ENCODE data around the gene VAT1L.

VAT1L gene

DNA sequence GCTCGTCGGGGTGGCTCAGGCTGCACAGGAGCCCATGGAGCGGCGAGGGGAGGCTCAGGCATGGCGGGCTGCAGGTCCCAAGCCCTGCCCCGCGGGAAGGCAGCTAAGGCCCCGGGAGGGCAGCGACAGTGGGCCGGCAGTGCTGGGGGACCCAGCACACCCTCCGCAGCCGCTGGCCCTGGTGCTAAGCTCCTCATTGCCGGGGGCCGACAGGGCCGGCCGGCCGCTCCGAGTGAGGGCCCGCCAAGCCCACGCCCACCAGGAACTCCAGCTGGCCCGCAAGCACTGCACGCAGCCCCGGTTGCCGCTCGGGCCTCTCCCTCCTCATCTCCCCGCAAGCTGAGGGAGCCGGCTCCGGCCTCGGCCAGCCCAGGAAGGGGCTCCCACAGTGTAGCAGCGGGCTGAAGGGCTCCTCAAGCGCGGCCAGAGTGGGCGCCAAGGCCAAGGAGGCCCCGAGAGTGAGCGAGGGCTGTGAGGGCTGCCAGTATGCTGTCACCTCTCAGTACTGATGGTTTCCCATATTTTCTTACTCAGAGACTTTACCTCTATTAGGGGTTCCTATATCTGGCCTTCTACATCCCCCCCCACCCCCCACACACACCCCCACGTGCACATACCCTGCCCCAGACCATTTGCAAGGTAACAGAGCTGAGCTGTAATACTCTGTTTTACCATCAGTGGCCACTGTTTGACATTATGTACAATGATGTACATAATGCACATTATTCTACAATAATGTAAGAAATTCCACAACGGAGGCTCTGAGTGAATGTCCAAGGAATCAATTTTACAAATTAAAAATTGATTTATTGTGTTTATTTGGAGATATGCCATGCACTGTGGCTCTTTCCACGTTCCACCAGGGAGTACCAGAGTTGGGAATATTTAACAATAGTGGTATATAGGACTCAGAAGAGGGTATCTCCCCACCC lies 3.7 kb upstream of the VAT1L start:
- DNase-seq: no peak

DNA sequence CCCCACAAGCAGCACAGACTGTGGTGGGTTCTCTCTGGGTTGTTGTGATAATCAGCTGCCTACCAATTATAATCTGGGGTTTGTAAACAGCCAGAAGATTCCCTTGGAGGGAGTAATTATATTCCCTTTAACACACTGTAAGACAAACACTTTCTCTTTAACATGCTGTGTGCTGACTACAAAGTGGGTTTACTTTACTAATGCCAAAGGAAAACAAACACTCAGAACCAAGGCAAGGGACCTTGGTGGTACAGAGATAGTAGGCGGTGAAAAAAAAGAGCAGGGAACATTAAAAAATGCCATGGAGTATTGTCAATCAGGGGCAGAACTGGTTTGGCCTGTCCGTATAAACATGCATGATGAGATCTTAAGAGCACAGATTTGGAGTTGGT lies 3.0 kb upstream of the VAT1L start:
- DNase-seq: no peak

DNA sequence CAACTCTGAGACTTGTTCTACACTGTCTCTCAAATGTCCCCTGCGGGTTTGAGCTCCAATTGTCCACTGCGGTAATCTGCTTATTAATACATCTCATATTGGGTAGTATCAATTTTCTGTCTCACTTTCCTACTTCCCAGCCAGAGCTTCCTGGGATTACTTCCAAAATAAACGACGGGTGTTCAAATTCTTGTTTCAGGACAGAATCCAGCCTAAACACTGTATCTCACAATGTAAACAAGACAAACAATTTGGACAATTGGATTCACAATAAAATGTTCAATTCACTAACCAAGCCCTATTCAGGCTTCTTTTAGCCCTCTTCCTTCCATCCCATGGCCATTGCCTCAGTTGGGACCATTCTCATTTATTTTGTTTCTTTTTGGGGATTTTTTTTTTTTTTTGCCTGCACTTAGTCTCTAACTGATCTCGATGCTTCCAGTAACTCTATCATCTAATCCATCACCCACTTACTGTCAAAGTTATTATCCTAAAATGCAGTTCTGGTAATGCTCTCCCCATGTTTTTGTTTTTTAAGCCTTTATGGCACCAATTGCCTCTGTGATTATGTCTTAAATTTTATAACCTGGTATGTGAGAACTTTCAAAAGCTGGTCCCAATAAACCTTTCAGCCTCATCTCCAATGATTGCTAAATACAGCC lies 2.0 kb upstream of the VAT1L start:
- no peak for DNase-seq

DNA sequence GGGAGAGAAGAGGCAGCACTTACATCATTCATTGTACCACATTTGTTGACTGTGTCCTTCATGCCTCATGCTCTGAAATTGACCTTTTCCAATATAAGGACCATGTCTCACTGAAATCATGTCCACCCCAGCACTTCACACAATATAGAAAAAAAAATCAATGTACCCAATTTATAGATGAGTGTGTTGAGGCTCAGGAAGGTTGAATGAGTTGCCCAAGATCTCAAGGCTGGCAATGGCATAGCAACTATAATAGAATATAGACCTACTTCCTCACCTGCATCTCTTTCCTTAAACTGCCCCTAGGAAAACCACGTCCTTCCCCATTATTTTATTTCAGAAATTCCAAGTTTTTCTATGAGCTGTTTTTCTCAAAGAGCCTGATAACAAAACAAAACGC lies 912 bp upstream of the VAT1L start:
- DNase-seq: no peak

DNA sequence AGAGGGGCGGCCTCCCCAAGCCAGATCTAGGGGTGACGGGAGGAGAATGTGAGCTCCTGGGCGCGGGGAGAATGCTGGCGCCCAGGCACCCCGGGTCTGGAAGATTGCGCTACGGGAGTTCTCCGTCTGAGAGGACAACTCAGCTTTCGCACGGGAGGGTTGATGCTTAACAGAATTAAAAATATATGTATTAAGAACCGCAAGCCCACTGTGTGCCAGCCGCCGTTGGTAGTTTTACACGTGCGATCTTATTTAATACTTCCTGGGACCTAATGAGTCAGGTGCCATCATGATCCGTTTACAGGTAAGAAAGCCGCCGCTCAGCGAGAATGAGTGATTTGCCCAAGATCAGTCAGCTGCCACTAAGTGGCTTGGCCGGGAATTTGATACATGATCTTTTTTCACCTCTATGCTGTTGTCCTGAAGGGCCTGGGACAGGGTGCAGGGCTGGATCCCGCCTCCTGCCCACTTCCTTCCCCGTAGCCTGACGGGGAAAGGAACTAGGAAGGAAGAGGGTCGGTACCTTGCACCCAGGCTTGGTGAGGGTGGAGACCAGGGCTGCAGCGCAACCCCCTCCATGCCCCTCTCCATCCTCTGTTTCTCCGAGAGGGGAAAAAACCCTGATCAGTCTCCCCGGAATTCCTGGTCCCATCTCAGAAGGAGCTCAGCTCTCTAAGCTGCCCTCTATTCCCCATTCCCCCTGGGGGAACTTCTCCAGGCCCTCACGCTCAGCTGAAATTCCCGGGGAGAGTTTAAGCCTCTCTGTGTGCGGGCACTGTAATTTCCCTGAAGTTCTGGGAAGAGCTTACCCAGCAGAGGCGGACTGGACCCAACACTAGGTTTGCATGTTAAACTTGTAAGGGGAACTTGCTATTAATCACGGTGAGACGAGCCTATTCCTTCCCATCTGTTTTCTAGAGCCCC lies 983 bp downstream of the VAT1L start:
- DNase-seq: no peak

DNA sequence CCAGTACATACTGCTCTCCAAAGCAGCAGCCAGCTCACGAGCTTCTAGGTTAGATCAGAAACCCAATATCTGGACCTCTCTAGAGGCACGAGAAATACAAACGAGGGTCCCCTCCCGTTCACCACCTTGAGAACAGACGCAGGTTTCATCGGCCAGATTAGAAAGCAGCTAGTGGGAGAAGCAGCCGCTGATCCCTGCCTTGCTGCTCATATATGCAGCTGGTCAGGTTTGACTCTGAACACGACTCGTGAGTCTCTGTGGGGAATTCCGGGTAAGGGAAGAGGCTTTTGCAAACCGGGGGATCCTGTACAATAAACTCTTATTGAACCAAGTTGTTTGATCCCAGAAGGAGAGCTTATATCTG lies 1.6 kb downstream of the VAT1L start:
- DNase-seq: no peak

DNA sequence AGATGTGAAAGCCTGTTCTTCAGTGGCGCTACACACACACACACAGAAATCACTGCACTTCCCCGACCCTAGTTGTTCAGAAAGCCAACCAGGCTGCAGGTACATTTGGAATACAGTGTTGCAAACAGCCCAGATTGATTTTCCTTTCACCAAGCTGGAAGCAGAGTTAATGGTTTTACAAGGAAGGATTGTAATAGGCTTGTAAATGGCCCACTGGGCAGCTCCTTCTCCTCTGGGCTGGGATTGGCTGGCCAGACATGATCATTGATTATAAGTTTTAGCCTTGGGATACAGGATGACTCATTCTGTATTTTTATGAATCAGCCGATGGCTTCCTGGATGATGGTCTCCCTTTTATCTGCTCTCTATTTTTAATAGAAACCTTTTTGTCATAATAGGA lies 2.5 kb downstream of the VAT1L start:
- no peak for DNase-seq

DNA sequence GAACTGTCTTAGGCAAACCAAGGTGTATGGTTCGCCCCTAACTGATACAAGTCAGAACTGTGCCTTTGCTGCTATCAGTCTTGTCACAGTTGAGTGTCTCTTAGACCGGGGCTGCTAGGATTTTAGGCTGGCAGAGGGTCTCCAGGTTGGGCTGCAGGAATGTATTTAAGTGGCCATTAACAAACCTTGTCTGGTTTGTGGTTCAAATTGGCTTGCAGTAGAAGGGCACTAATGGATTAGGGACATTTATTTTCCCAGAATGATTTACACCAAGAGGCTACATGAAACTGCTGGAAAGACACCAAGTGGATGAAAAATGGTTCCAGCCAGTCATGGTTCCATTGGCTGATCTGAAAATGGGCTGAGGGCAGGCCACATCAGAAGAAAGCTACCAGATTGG lies 5.1 kb downstream of the VAT1L start:
- no peak for DNase-seq

DNA sequence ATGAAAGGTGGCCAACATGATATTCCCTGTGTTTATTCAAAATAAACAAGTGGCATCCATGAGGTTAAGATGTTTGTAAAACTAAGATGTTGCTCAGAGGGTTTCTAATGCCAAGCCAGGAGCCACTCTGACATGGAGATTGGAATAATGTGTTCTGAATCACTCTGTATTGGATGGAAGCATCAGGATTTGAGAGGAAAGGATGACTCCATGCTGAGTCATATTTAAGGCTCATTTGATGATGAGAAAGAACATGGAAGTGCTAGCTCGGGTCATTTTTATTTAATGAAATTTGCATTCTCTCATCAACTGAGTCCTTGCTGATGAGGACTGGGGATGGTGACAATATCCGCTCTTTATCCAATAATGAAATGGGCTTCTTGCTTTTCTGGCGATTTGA lies 6.2 kb downstream of the VAT1L start:
- no peak for DNase-seq

DNA sequence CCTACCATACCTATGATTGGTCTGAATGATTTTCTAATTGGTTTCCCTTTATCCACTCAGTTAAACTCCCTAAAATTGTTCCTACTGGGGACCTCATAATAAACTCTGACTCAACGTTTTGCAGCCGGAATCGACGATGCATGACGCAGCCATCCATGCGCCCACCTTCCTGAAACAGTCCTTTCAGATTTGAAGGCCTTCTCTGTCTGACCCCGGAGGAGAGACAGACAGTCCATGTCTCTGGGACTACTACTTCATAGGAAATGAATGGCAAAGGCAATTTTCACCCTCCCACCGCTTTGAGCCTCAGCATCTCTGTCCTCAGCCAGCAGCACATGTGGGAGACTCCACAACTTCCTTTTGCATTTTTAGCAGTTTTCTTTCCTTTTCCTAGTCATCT lies 13.5 kb downstream of the VAT1L start:
- no peak for DNase-seq

DNA sequence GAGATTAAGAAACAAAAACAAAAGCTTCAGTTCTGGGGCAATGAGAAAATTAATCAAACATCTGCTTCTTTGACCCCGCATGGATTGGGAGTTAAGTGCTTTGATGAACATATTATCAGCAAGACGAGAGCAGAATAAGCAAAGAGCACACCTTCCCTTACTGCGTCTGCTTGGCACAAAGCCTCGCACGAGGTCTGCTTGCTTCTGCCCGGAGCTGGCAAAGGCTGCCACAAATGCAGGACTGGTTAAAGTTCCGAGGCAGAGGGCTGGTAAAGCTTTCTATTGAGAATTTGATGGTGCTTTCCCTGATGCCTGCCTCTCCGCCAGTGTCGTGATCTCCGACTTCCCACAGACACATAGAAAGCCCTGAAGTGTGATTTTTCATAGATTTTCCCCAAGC lies 17.0 kb downstream of the VAT1L start:
- no peak for DNase-seq

DNA sequence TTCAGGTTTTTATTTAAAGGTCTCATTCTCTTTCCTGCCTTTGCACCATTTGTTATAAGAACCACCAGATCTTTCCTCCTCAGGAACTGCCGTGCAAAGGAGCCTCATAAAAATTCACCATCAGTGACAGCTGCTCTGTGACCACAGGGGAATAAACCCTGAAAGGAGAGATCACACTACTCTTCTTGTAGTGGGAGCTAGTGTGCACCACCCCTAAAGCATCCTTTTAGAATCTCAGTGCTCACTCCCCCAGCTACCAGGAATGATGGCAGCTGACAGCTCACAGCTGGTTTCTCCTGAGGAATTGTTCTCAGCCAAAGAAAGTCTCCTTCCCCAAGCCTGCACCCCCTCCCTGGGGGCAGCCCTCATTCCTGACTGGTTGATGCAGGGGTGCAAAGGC lies 18.7 kb downstream of the VAT1L start:
- no peak for DNase-seq

DNA sequence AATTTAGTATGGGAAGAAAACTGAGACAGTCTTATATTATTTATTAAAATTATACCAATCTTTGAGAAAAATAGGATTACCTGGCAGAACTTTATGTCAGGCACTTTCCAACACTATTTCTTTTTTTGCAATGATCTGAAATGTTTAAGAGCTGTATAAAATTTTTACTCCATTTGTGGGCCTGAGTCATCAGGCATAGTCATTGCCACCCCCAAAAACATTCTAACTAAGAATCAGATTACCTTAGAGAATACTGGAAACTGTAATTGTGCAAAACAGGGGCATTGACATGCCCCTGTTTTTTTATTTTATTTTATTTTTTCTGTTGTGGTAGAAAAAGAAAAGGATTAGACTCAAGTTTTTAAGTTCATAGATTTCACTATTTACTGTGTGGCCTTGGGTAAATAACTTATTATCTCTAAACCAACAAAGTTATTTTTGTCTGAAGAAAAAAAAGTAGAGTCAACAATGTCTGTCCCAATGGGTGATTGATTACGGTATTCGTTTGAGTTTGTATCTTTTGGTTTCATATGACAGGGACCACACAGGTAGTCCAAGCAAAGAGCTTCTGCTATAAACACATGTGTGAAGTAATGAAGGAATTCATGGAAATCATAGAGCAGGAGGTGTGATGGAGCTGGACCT lies 24.6 kb downstream of the VAT1L start:
- DNase-seq: no peak

DNA sequence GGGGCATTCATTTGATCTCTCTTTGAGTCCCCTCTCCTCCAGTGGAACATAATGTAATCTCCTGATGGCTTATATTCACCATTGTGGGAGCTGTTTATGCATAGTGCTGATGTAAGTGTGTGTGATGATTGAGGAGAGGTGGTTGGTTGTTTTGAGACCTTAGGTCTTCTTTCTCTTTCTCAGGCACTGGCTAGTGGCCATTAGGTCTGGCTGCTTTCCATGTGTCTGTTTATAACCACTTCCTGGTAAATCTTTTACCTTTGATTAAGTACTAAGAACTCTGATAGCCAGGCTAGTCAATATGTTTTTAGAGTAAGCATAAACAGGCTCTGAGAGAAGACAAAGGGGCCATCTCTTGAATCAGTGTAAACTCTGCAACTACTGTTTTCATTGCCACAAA lies 27.9 kb downstream of the VAT1L start:
- no peak for DNase-seq

DNA sequence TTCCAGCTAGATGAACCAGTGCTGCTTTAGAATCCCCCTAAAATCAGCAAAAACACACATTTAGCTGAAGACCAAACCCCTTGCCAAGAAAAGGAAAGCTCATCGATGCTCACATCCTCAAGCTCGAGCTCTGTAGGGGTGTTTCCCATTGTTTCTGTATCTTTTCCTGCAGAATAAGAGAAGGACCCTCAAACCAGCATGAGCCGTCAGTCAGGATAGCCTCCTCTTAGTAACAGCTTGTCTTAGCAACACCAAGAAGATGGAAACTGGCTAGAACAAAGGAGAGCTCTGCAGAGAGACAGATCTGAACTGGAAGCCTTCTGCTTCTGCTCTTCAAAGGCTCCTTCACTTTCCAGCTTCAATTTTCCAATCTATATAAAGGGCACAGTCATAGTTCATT lies 32.0 kb downstream of the VAT1L start:
- no peak for DNase-seq

DNA sequence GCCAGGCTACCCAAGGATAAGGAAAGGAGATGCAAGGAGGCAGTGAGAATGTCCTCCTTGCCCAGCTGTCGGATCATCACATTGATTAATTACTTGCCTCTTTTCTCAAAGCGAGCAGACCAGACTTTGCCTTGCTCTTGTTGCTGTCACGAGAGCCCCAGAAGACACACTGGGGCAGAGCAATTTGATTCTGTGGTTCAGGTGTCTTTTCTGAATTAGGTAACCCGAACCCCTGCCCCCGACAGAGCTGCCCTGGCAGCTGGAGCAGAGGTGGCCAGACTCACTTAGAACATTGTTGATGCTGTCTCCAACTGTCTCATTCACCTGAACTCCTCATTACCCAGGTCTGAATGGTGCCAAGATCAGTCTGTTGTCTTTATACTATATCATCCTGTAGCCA lies 34.3 kb downstream of the VAT1L start:
- DNase-seq: no peak

DNA sequence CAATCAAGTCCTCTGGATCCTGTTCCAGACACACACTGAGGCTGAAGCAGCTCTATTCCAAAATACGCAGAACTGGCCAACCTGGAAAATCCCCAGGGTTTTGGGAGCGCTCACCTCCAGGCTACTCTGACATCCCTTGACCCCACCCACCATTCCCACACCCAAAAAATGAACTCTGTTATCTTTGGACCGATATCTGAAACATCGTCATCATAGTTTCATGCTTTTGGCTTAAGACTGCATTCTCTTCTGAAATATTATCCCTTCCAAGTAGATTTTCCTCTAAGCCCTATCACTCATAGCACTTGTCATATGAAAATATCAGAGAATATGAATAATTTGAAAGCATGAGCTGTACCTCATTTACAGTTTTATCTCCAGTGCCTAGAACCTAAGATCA lies 34.7 kb downstream of the VAT1L start:
- no peak for DNase-seq

DNA sequence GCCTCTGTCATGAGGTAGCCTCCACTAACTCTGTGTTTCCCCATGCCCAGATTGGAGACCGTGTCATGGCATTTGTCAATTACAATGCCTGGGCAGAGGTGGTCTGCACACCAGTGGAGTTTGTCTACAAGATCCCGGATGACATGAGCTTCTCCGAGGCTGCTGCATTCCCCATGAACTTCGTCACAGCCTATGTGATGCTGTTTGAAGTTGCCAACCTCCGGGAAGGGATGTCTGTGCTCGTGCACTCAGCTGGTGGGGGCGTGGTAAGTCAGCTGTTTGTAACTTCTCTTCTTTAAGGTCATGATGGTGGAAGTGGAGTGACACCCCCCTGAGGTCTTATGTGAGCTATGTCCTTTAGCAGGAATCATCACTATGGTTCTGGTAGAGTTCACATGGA lies 36.8 kb downstream of the VAT1L start:
- DNase-seq: no peak

DNA sequence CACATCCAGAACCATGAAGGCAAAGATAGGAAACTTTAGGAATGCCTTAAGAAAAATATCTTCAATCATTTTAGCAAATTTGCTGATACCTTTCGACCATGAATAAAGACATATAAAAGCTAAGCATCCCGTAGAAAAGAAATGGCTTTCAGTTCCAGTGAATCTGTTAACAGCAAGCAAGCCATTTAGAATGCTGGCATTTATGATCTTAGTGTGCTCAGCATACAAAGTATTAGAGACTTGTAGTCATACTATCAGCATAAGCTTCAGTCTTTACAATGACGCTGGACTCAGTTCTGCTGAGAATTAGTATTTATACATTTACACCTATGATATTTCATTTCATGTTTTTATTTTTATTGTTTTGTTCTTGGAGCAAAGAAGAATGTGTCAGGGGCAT lies 38.7 kb downstream of the VAT1L start:
- no peak for DNase-seq

DNA sequence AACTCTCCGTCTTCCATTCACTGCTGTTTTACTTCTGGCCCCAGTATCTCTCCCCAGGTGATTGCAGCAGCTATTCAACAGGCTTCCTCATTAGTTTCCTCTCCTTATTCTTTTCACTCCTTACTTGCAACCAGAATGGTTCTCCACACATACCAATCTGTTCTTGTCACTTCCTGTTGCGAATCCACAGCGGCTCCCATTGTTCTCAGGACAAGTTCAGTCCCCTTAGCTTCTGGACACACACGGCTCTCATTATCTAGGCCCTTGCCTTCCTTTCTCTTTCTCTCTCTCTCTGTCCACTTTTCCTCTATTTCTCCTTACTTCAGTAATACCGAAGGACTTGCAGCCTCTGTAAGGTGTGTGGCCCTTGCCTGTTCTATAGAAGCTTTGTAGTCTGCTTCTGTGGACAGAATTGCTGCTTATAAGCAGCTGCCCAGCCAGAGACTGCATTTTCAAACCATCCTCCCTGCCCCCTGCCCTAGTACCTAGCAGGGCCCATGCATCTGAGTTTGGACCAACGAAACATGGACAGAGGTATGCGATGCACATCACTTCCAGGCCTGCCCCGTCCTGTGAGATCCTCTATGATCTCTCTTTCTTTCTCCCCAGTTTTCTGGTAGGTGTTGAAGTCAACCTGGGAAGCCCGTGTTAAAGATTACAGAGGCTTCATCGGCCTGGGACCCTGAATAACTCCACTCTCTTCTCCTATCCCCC lies 45.7 kb downstream of the VAT1L start:
- DNase-seq: no peak

DNA sequence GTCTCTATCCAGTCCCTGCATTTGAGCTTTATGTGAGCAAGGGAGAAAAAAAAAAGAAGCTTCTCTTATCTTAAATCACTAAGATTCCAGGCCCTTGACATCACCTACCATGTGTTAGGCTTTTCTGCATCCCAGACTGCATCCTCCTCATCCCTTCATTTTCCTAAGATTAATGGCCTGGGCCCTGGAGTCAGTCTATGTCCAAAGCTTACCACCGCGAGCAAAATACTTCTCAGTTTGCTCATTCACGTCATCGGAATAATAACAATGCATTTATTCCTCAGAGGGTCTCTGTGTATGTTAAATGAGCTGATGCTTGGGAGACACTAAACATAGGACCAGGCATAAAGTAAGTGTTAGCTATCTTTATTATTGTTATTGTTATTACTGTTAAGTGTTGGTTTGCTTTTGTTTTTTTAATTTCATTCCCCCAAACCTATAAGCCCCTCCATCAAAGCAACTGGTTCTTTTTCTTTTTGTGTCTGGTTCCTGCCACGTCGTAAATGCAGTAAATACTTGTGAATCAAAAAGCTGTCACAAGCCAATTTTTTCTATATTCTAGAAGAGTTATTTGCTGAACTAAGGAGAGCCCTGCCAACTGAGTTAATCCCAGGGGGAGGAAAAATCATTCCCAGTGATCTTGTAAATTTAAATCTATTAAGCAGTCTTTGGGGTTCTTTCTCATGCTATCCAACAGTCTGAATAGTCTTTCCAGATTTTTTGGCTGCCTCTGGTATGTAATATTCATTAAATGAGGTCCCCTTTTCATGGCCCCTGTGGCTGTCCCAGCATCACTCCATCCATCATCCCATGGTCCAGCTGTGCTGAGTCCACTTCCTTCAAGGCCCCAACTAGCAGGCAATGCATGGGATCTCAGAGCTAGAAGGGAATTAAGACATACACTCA lies 46.5 kb downstream of the VAT1L start:
- no peak for DNase-seq

Data from activated CD4-positive, alpha-beta T cell treated with anti-CD3 and anti-CD28 coated beads, Interleukin-10, Interleukin-2, amounts not matched to agents 100 ng/mL and 50 ng/mL, durations not matched to agents 16 hours and 8 hours (primary cell).